ENCODE results near the gene BMPR1B.
A peak's percentile ranks its signal among the peaks of the same experiment; 100 is the strongest.

The BMPR1B gene

GRCh38 chr4:95086551-95086950, 328.8 kb downstream of the BMPR1B start:
- peaks cover 0 to 15% (median 5%) of the 10 kb centered on the region in 4 experiments for H3K4me1 ChIP-seq (ENCODE audit: control extremely low read depth in 1 of 4, control insufficient read depth in 4 of 4, insufficient read depth in 4 of 4, low read length in 3 of 4)
- H3K4me3 ChIP-seq (ENCODE audit: control insufficient read depth in 1 of 7, extremely low read depth in 1 of 7, insufficient read depth in 4 of 7, low read depth in 2 of 7, low read length in 6 of 7) = no peak overlapping the region
- no peak for DNase-seq
- ChIA-PET POLR2A (no interaction called here), CTCF (interaction anchor here (2.0 kb wide), 1 partner anchor 8 kb away, joined by 5 read pairs; no protein-coding TSS in a partner anchor)
- WGBS (ENCODE audit: insufficient coverage) = 100% methylated on average over 1 of the region's 1 CpG
- no peaks in the 10 kb centered on the region for H3K9me3 ChIP-seq (ENCODE audit: control extremely low read depth in 1 of 5, control insufficient read depth in 4 of 5, insufficient read depth in 2 of 5, low read depth in 1 of 5, low read length in 4 of 5)
- no peak overlapping the region for H3K27ac ChIP-seq (ENCODE audit: insufficient read depth in 1 of 2, low read depth in 1 of 2, low read length in 2 of 2, poor library complexity in 1 of 2, severe bottlenecking in 2 of 2)
- no peaks in the 10 kb centered on the region for H3K27me3 ChIP-seq (replicated peaks in 2 of 5; ENCODE audit: control insufficient read depth in 4 of 5, insufficient read depth in 5 of 5, low read length in 4 of 5)
- no peaks in the 10 kb centered on the region for H3K36me3 ChIP-seq (ENCODE audit: control insufficient read depth in 4 of 4, insufficient read depth in 4 of 4, low read length in 3 of 4)

GRCh38 chr4:95087657-95088455, 330.1 kb downstream of the BMPR1B start:
- ChIA-PET POLR2A (no interaction called here), CTCF (interaction anchor here (1.2 kb wide), 1 partner anchor 467 kb away, joined by 4 read pairs; no protein-coding TSS in a partner anchor)
- Histone ChIP-seq H3K4me3 (ENCODE audit: control insufficient read depth in 1 of 7, extremely low read depth in 1 of 7, insufficient read depth in 4 of 7, low read depth in 2 of 7, low read length in 6 of 7) (no peak overlapping the region), H3K27me3 (replicated peaks in 2 of 5; ENCODE audit: control insufficient read depth in 4 of 5, insufficient read depth in 5 of 5, low read length in 4 of 5) (no peaks in the 10 kb centered on the region), H3K36me3 (ENCODE audit: control insufficient read depth in 4 of 4, insufficient read depth in 4 of 4, low read length in 3 of 4) (no peaks in the 10 kb centered on the region), H3K4me1 (ENCODE audit: control extremely low read depth in 1 of 4, control insufficient read depth in 4 of 4, insufficient read depth in 4 of 4, low read length in 3 of 4) (peaks cover 0 to 21% (median 5%) of the 10 kb centered on the region in 4 experiments), H3K9me3 (ENCODE audit: control extremely low read depth in 1 of 5, control insufficient read depth in 4 of 5, insufficient read depth in 2 of 5, low read depth in 1 of 5, low read length in 4 of 5) (no peaks in the 10 kb centered on the region), H3K27ac (ENCODE audit: insufficient read depth in 1 of 2, low read depth in 1 of 2, low read length in 2 of 2, poor library complexity in 1 of 2, severe bottlenecking in 2 of 2) (no peak overlapping the region)
- peak in 1 of 3 donors; percentile 33 for DNase-seq
- no CpG with 5 or more reads among the region's 2 CpGs for WGBS (ENCODE audit: insufficient coverage)

- whole genome bisulfite sequencing (ENCODE audit: insufficient coverage) = 62% methylated on average over 2 of the region's 3 CpGs
- ChIA-PET CTCF (interaction anchor here (1.0 to 5.9 kb wide), 5 partner anchors 10 to 473 kb away, joined by 3 to 60 read pairs (median 4); no protein-coding TSS in a partner anchor), POLR2A (no interaction called here)
- Histone ChIP-seq H3K4me1 (ENCODE audit: control extremely low read depth in 1 of 4, control insufficient read depth in 4 of 4, insufficient read depth in 4 of 4, low read length in 3 of 4) (peaks cover 0 to 16% (median 3%) of the 10 kb centered on the region in 4 experiments), H3K4me3 (ENCODE audit: control insufficient read depth in 1 of 7, extremely low read depth in 1 of 7, insufficient read depth in 4 of 7, low read depth in 2 of 7, low read length in 6 of 7) (no peak overlapping the region), H3K27me3 (replicated peaks in 2 of 5; ENCODE audit: control insufficient read depth in 4 of 5, insufficient read depth in 5 of 5, low read length in 4 of 5) (no peaks in the 10 kb centered on the region), H3K36me3 (ENCODE audit: control insufficient read depth in 4 of 4, insufficient read depth in 4 of 4, low read length in 3 of 4) (no peaks in the 10 kb centered on the region), H3K9me3 (ENCODE audit: control extremely low read depth in 1 of 5, control insufficient read depth in 4 of 5, insufficient read depth in 2 of 5, low read depth in 1 of 5, low read length in 4 of 5) (no peaks in the 10 kb centered on the region), H3K27ac (ENCODE audit: insufficient read depth in 1 of 2, low read depth in 1 of 2, low read length in 2 of 2, poor library complexity in 1 of 2, severe bottlenecking in 2 of 2) (no peak overlapping the region)
- peak in 2 of 3 donors; percentile 19 to 33 for DNase-seq
These were observed 333.5 kb downstream of the BMPR1B start for GRCh38 chr4:95091272-95091671.

GRCh38 chr4:95092766-95093165, 335.0 kb downstream of the BMPR1B start:
- peak; percentile 17 to 53 (median 50) for DNase-seq
- no peaks in the 10 kb centered on the region for H3K36me3 ChIP-seq (ENCODE audit: control insufficient read depth in 4 of 4, insufficient read depth in 4 of 4, low read length in 3 of 4)
- 10% methylated on average over 1 of the region's 3 CpGs for WGBS (ENCODE audit: insufficient coverage)
- POLR2A ChIA-PET = interaction anchor here (0.7 kb wide), 1 partner anchor 457 kb away, joined by 3 read pairs; no protein-coding TSS in a partner anchor
- peaks cover 0 to 16% (median 3%) of the 10 kb centered on the region in 4 experiments for H3K4me1 ChIP-seq (ENCODE audit: control extremely low read depth in 1 of 4, control insufficient read depth in 4 of 4, insufficient read depth in 4 of 4, low read length in 3 of 4)
- H3K27me3 ChIP-seq (replicated peaks in 2 of 5; ENCODE audit: control insufficient read depth in 4 of 5, insufficient read depth in 5 of 5, low read length in 4 of 5) = no peaks in the 10 kb centered on the region
- CTCF ChIA-PET = interaction anchor here (0.8 to 5.9 kb wide), 4 partner anchors 8 to 1301 kb away, joined by 3 to 60 read pairs (median 6); no protein-coding TSS in a partner anchor
- peak overlapping the region in 4 of 7 experiments; percentile 33 to 66 (median 49) for H3K4me3 ChIP-seq (ENCODE audit: control insufficient read depth in 1 of 7, extremely low read depth in 1 of 7, insufficient read depth in 4 of 7, low read depth in 2 of 7, low read length in 6 of 7)
- no peak overlapping the region for H3K27ac ChIP-seq (ENCODE audit: insufficient read depth in 1 of 2, low read depth in 1 of 2, low read length in 2 of 2, poor library complexity in 1 of 2, severe bottlenecking in 2 of 2)
- H3K9me3 ChIP-seq (ENCODE audit: control extremely low read depth in 1 of 5, control insufficient read depth in 4 of 5, insufficient read depth in 2 of 5, low read depth in 1 of 5, low read length in 4 of 5) = no peaks in the 10 kb centered on the region

- CTCF ChIA-PET = interaction anchor here (2.3 to 5.9 kb wide), 2 partner anchors 12 to 472 kb away, joined by 9 to 60 read pairs; no protein-coding TSS in a partner anchor
- no peaks in the 10 kb centered on the region for H3K9me3 ChIP-seq (ENCODE audit: control extremely low read depth in 1 of 5, control insufficient read depth in 4 of 5, insufficient read depth in 2 of 5, low read depth in 1 of 5, low read length in 4 of 5)
- no peaks in the 10 kb centered on the region for H3K27me3 ChIP-seq (replicated peaks in 2 of 5; ENCODE audit: control insufficient read depth in 4 of 5, insufficient read depth in 5 of 5, low read length in 4 of 5)
- H3K4me3 ChIP-seq (ENCODE audit: control insufficient read depth in 1 of 7, extremely low read depth in 1 of 7, insufficient read depth in 4 of 7, low read depth in 2 of 7, low read length in 6 of 7) = no peak overlapping the region
- H3K4me1 ChIP-seq (ENCODE audit: control extremely low read depth in 1 of 4, control insufficient read depth in 4 of 4, insufficient read depth in 4 of 4, low read length in 3 of 4) = peaks cover 0 to 14% (median 2%) of the 10 kb centered on the region in 4 experiments
- POLR2A ChIA-PET = no interaction called here
- DNase-seq = no peak
- no peaks in the 10 kb centered on the region for H3K36me3 ChIP-seq (ENCODE audit: control insufficient read depth in 4 of 4, insufficient read depth in 4 of 4, low read length in 3 of 4)
- no CpG with 5 or more reads among the region's 2 CpGs for WGBS (ENCODE audit: insufficient coverage)
- no peak overlapping the region for H3K27ac ChIP-seq (ENCODE audit: insufficient read depth in 1 of 2, low read depth in 1 of 2, low read length in 2 of 2, poor library complexity in 1 of 2, severe bottlenecking in 2 of 2)
These were observed 335.7 kb downstream of the BMPR1B start for GRCh38 chr4:95093460-95093859.

- H3K4me3 ChIP-seq (ENCODE audit: control insufficient read depth in 1 of 7, extremely low read depth in 1 of 7, insufficient read depth in 4 of 7, low read depth in 2 of 7, low read length in 6 of 7) = no peak overlapping the region
- DNase-seq = peak in 2 of 3 donors; percentile 14 to 15
- no peaks in the 10 kb centered on the region for H3K9me3 ChIP-seq (ENCODE audit: control extremely low read depth in 1 of 5, control insufficient read depth in 4 of 5, insufficient read depth in 2 of 5, low read depth in 1 of 5, low read length in 4 of 5)
- H3K36me3 ChIP-seq (ENCODE audit: control insufficient read depth in 4 of 4, insufficient read depth in 4 of 4, low read length in 3 of 4) = no peaks in the 10 kb centered on the region
- ChIA-PET CTCF (interaction anchor here (0.9 to 5.9 kb wide), 4 partner anchors 8 to 473 kb away, joined by 3 to 60 read pairs (median 6); no protein-coding TSS in a partner anchor), POLR2A (no interaction called here)
- H3K27me3 ChIP-seq (replicated peaks in 2 of 5; ENCODE audit: control insufficient read depth in 4 of 5, insufficient read depth in 5 of 5, low read length in 4 of 5) = no peaks in the 10 kb centered on the region
- WGBS (ENCODE audit: insufficient coverage) = 79% methylated on average over 4 of the region's 8 CpGs
- peaks cover 0 to 14% (median 2%) of the 10 kb centered on the region in 4 experiments for H3K4me1 ChIP-seq (ENCODE audit: control extremely low read depth in 1 of 4, control insufficient read depth in 4 of 4, insufficient read depth in 4 of 4, low read length in 3 of 4)
- no peak overlapping the region for H3K27ac ChIP-seq (ENCODE audit: insufficient read depth in 1 of 2, low read depth in 1 of 2, low read length in 2 of 2, poor library complexity in 1 of 2, severe bottlenecking in 2 of 2)
These were observed 336.5 kb downstream of the BMPR1B start for GRCh38 chr4:95093936-95094929.
